HL-60 (cell line): ENCODE measurements around the gene ERBB4.

Source experiments
- DNase-seq, 2 experiments: peaks; one replicate each; pipeline ENCODE4 v3.0.0-alpha.2; 2010 to 2020; ENCODE audit warnings: low read depth in 1 of 2, low spot score in 1 of 2
- H3K27ac ChIP-seq: fragments of 250-450 bp; sonication (Bioruptor Pico); replicated peaks from 2 replicates; pipeline ENCODE4 v1.5.1; 2020; ENCODE audit warnings: mild to moderate bottlenecking, moderate library complexity
- H3K27me3 ChIP-seq: fragments of 250-450 bp; sonication (Bioruptor Pico); 2 replicates; pipeline ENCODE4 v1.5.1; 2021; ENCODE audit warnings: mild to moderate bottlenecking, moderate library complexity; ENCODE audit not compliant: insufficient read depth, poor library complexity, severe bottlenecking
- H3K4me3 ChIP-seq: replicated peaks from 2 replicates; pipeline ENCODE4 v1.5.1; 2011; ENCODE audit warnings: mild to moderate bottlenecking, control low read depth, low read length; ENCODE audit not compliant: insufficient read depth
- GABPA ChIP-seq: IDR thresholded peaks from 2 replicates; pipeline ENCODE4 v1.6.1; 2012; ENCODE audit warnings: low read depth
- POLR2AphosphoS5 ChIP-seq: IDR thresholded peaks from 2 replicates; pipeline ENCODE4 v1.6.1; 2012; ENCODE audit warnings: low read depth
- REST ChIP-seq: IDR thresholded peaks from 2 replicates; pipeline ENCODE4 v1.6.1; 2012; ENCODE audit warnings: low read depth; ENCODE audit not compliant: insufficient replicate concordance
- SPI1 ChIP-seq: IDR thresholded peaks from 2 replicates; pipeline ENCODE4 v1.6.1; 2012; ENCODE audit warnings: low read depth, mild to moderate bottlenecking, borderline replicate concordance
- TF ChIP-seq, protein P1 (sequence below): IDR thresholded peaks from one replicate; pipeline ENCODE4 v1.5.1; 2011; ENCODE audit warnings: low read length, control low read depth, inconsistent platforms; ENCODE audit not compliant: insufficient read depth

ERBB4 gene

DNA sequence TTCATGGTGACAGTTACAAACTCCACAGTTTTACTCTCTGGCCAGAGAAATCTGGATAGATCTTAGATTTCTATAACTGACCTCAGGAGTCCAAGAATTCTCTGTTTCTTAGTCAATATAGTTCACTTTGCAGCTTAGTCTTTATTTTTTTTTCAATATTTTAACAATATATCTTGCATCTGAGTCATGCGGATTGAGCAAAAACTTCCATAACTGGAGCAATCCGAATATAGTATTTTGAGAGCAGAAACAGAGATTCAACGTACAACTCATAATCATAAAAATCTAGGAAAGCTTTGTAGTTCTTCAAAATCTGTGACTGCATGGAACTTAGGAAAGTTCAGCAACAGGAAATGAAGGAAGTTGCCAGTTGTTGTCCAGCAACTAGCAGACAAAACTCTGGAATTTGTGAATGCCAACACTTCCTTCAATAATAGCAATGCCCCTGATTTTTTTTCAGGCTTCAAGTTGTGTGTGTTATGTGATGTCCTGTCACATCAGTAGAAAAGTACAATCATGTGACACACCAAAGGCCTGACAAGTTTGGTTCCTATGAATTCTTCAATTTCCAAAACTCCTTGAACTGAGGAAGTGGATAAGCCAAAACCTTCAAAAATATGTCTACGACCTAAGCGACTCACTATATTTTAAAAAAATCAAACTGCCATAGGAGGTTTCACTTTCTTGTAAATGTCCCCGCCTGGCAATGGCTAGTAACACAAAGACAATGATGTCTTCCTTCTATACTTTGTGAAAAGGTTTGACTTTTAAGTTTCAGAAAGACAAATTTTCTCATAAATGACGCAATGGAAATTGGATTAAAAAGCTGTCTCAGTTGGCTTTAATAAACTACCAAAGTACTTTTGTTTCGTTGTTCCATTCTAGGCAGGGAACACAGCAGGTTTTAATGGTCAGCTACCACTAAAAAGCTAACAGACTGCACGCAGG, 510.6 kb downstream of the ERBB4 start:
- TF ChIP-seq POLR2AphosphoS5 (no peak), SPI1 (no peak), REST (no peak), GABPA (no peak)
- TF ChIP-seq, protein P1, sequence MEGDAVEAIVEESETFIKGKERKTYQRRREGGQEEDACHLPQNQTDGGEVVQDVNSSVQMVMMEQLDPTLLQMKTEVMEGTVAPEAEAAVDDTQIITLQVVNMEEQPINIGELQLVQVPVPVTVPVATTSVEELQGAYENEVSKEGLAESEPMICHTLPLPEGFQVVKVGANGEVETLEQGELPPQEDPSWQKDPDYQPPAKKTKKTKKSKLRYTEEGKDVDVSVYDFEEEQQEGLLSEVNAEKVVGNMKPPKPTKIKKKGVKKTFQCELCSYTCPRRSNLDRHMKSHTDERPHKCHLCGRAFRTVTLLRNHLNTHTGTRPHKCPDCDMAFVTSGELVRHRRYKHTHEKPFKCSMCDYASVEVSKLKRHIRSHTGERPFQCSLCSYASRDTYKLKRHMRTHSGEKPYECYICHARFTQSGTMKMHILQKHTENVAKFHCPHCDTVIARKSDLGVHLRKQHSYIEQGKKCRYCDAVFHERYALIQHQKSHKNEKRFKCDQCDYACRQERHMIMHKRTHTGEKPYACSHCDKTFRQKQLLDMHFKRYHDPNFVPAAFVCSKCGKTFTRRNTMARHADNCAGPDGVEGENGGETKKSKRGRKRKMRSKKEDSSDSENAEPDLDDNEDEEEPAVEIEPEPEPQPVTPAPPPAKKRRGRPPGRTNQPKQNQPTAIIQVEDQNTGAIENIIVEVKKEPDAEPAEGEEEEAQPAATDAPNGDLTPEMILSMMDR = no peak
- no peak for DNase-seq
- Histone ChIP-seq H3K27ac (no peak overlapping the region), H3K4me3 (no peak overlapping the region), H3K27me3 (no peaks in the 10 kb centered on the region)

DNA sequence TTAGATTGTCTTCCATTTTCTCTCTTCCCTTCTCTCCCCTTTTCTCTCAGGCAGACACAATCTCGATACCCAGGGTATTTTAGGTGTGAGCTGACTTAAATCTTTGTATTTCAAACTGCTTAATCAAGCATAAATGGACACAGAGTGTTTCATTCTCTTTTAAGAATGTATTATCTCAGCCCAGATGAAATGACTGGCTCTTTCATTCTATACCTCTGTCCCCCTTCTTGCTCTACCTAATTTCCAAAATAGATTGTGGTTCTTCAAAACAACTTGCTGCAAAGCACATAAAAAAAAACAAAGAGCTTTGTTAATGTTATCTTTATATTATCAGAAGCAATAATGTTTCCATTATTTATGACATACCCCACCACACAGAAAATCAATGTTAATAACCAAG, 514.6 kb downstream of the ERBB4 start:
- no peak overlapping the region for H3K27ac ChIP-seq
- H3K27me3 ChIP-seq = no peaks in the 10 kb centered on the region
- H3K4me3 ChIP-seq = no peak overlapping the region
- TF ChIP-seq, protein P1 = no peak
- TF ChIP-seq SPI1 (no peak), REST (no peak), POLR2AphosphoS5 (no peak), GABPA (no peak)
- no peak for DNase-seq

GRCh38 chr2:212022966-212023365, 515.6 kb downstream of the ERBB4 start:
- Histone ChIP-seq H3K27ac (no peak overlapping the region), H3K27me3 (no peaks in the 10 kb centered on the region), H3K4me3 (no peak overlapping the region)
- DNase-seq = no peak
- TF ChIP-seq GABPA = no peak
- no peak for TF ChIP-seq SPI1
- TF ChIP-seq, protein P1 = no peak
- TF ChIP-seq POLR2AphosphoS5 = no peak
- no peak for TF ChIP-seq REST
